ENCODE results near the gene MARCHF10. TPM values are rescaled to one million over a fixed set of nuclear protein-coding genes. Genes with fewer than 3 reads are reported as not detected.

MARCHF10 gene
- total and polyA plus RNA-seq, 2 of the 13 experiments (the other 11 are each of a cell fraction or from before 2014, with no cell fraction given), result not detected

DNA sequence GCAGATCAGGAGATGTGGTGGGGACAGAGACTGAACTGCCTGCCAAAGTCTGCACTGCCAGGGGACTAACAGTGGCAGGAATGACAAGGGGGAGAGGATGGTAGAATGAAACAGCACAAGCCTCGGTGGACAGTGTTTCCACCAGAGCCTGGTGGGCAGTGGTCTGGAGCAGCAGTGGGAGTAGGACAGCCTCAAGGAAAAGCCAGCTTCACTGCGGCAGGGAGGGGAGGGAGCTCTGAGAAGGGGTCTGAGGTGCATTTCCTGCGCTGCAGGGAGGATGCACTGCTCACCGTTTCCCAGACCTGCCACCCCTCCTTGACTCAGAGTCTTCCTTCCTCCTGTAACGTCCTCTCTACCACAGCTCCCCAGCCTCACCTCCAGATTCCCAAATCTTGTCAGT, 33.8 kb downstream of the MARCHF10 start:
- Histone ChIP-seq H3K36me3 (replicated peaks in 1 of 2; ENCODE audit: control insufficient read depth in 1 of 2, insufficient read depth in 2 of 2, low read length in 2 of 2) (no peaks in the 10 kb centered on the region), H3K27ac (ENCODE audit: extremely low read length, insufficient read depth, low read length) (no peak overlapping the region), H4K20me1 (ENCODE audit: insufficient read depth, low read length) (no peaks in the 10 kb centered on the region), H3K4me1 (ENCODE audit: insufficient read depth, low read length) (no peaks in the 10 kb centered on the region; the same call in 1 of the 2 replicates), H3K9ac (ENCODE audit: insufficient read depth, low read depth, low read length) (no peak overlapping the region), H3K4me2 (ENCODE audit: low read depth, low read length) (no peak overlapping the region), H2AFZ (ENCODE audit: low read length) (no peak overlapping the region), H3K79me2 (ENCODE audit: insufficient read depth, low read length) (no peaks in the 10 kb centered on the region), H3K4me3 (replicated peaks in 1 of 3; ENCODE audit: insufficient read depth in 1 of 3, low read depth in 2 of 3, low read length in 3 of 3) (no peak overlapping the region), H3K27me3 (ENCODE audit: control insufficient read depth in 1 of 2, insufficient read depth in 2 of 2, low read length in 2 of 2) (peaks cover 3 to 29% of the 10 kb centered on the region in 2 experiments; a peak in 3 of 5 replicates), H3K9me3 (ENCODE audit: low read length) (no peaks in the 10 kb centered on the region)
- no peak for FAIRE-seq
- ChIA-PET CTCF (ENCODE audit: low intra/inter-chr PET ratio, low total read pairs) (no interaction called here), POLR2A (no interaction called here)
- BruUV-seq (replicated peaks), result no TSS peak
- intact Hi-C loops (cut with micrococcal nuclease; ENCODE audit: unreplicated experiment), result no loop called here
- DNase-seq (ENCODE audit: low spot score), result no peak
- in situ Hi-C loops (cut with HindIII; ENCODE audit: extremely low pct_ligation_motif_present, low pct_unique_long_range_greater_than_20kb), result no loop called here
- WGBS (ENCODE audit: low lambda C conversion rate), result 7% methylated on average over 5 of the region's 5 CpGs
- ATAC-seq, result no peak
- TF ChIP-seq NFYB (CRISPR knock-in tag; IDR thresholded peaks at IDR 0.05) (no peak), PBX2 (CRISPR knock-in tag; IDR thresholded peaks at IDR 0.05) (no peak), DPF2 (CRISPR knock-in tag; IDR thresholded peaks at IDR 0.05; ENCODE audit: borderline replicate concordance, low read depth) (no peak), ASH2L (IDR thresholded peaks at IDR 0.05; ENCODE audit: insufficient read length, low read depth, low read length) (no peak), SRSF9 (IDR thresholded peaks at IDR 0.05; ENCODE audit: borderline replicate concordance, insufficient read depth, low read depth, low read length, poor library complexity, severe bottlenecking) (no peak), ZNF782 (CRISPR knock-in tag; IDR thresholded peaks at IDR 0.05; ENCODE audit: borderline replicate concordance) (no peak), ZNF343 (CRISPR knock-in tag; IDR thresholded peaks at IDR 0.05) (no peak), MEF2D (CRISPR knock-in tag; IDR thresholded peaks at IDR 0.05) (no peak), KDM1A (CRISPR knock-in tag; IDR thresholded peaks at IDR 0.05) (no peak)
- TF ChIP-seq, protein P1, sequence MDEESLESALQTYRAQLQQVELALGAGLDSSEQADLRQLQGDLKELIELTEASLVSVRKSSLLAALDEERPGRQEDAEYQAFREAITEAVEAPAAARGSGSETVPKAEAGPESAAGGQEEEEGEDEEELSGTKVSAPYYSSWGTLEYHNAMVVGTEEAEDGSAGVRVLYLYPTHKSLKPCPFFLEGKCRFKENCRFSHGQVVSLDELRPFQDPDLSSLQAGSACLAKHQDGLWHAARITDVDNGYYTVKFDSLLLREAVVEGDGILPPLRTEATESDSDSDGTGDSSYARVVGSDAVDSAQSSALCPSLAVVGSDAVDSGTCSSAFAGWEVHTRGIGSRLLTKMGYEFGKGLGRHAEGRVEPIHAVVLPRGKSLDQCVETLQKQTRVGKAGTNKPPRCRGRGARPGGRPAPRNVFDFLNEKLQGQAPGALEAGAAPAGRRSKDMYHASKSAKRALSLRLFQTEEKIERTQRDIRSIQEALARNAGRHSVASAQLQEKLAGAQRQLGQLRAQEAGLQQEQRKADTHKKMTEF (CRISPR knock-in tag; IDR thresholded peaks at IDR 0.05), result no peak
- TF ChIP-seq, protein P2, sequence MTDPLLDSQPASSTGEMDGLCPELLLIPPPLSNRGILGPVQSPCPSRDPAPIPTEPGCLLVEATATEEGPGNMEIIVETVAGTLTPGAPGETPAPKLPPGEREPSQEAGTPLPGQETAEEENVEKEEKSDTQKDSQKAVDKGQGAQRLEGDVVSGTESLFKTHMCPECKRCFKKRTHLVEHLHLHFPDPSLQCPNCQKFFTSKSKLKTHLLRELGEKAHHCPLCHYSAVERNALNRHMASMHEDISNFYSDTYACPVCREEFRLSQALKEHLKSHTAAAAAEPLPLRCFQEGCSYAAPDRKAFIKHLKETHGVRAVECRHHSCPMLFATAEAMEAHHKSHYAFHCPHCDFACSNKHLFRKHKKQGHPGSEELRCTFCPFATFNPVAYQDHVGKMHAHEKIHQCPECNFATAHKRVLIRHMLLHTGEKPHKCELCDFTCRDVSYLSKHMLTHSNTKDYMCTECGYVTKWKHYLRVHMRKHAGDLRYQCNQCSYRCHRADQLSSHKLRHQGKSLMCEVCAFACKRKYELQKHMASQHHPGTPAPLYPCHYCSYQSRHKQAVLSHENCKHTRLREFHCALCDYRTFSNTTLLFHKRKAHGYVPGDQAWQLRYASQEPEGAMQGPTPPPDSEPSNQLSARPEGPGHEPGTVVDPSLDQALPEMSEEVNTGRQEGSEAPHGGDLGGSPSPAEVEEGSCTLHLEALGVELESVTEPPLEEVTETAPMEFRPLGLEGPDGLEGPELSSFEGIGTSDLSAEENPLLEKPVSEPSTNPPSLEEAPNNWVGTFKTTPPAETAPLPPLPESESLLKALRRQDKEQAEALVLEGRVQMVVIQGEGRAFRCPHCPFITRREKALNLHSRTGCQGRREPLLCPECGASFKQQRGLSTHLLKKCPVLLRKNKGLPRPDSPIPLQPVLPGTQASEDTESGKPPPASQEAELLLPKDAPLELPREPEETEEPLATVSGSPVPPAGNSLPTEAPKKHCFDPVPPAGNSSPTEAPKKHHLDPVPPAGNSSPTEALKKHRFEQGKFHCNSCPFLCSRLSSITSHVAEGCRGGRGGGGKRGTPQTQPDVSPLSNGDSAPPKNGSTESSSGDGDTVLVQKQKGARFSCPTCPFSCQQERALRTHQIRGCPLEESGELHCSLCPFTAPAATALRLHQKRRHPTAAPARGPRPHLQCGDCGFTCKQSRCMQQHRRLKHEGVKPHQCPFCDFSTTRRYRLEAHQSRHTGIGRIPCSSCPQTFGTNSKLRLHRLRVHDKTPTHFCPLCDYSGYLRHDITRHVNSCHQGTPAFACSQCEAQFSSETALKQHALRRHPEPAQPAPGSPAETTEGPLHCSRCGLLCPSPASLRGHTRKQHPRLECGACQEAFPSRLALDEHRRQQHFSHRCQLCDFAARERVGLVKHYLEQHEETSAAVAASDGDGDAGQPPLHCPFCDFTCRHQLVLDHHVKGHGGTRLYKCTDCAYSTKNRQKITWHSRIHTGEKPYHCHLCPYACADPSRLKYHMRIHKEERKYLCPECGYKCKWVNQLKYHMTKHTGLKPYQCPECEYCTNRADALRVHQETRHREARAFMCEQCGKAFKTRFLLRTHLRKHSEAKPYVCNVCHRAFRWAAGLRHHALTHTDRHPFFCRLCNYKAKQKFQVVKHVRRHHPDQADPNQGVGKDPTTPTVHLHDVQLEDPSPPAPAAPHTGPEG (CRISPR knock-in tag; IDR thresholded peaks at IDR 0.05), result no peak
